K562 (cell line): ENCODE results near the gene CDS2. TPM values are rescaled to one million over a fixed set of nuclear protein-coding genes. Genes with fewer than 3 reads are reported as not detected.

Experiments
- ATAC-seq: fragments of 200-7000 bp; cut with Tn5 transposase; 3 replicates; pipeline ENCODE4 v1.9.1; 2020; ENCODE audit warnings: moderate library complexity
- BruUV-seq: library from RNA; stranded (reverse); fragments of 400-500 nt; replicated peaks from 2 replicates; lab custom pipeline; 2021; lab: Mats Ljungman, UMichigan
- CTCF ChIA-PET: fragments of 300-600 bp; formaldehyde crosslinking; extraction: SDS; loops from one replicate; lab custom pipeline; 2021; ENCODE audit warnings: low intra/inter-chr PET ratio; lab: Yijun Ruan, JAX
- POLR2A ChIA-PET: fragments of 300-600, 350-650 bp; sonication (Branson Sonifier 250); formaldehyde crosslinking; extraction: SDS; loops from one replicate; lab custom pipeline; 2021; ENCODE audit warnings: antibody characterized with exemption, inconsistent platforms; lab: Yijun Ruan, JAX
- DNase-seq, 4 experiments: peaks; one replicate each; pipeline versions ENCODE4 v3.0.0 to v3.0.0-alpha.2; 2011 to 2018; ENCODE audit warnings: low spot score in 3 of 4, mixed read lengths in 3 of 4; ENCODE audit errors: extremely low read depth in 1 of 4
- FAIRE-seq: peaks from 2 replicates; lab custom pipeline; 2011; peaks lifted over from hg19 to GRCh38; lab: Jason Lieb, UNC
- H2AFZ ChIP-seq: 2 replicates; pipeline ENCODE4 v1.6.0; 2011; ENCODE audit warnings: low read depth, low read length, control low read depth, inconsistent platforms
- H3K27ac ChIP-seq: fragments of 200-600 bp; 3 replicates; pipeline ENCODE4 v1.8.0; 2011; ENCODE audit warnings: low read depth, mild to moderate bottlenecking, control low read depth, inconsistent platforms, low read length, moderate library complexity, mixed read lengths; ENCODE audit errors: extremely low read depth
- H3K27me3 ChIP-seq, 2 experiments: fragments of 300-600 bp in 1 of 2; 2 replicates in 1 of 2; 3 replicates in 1 of 2; pipeline versions ENCODE4 v1.6.0 to v1.8.0; 2011; ENCODE audit warnings: inconsistent platforms in 2 of 2, low read length in 2 of 2, mild to moderate bottlenecking in 1 of 2, mixed read lengths in 1 of 2, moderate library complexity in 1 of 2; ENCODE audit not compliant: control insufficient read depth in 2 of 2, insufficient read depth in 2 of 2
- H3K36me3 ChIP-seq: fragments of 300-600 bp; 3 replicates; pipeline ENCODE4 v1.8.0; 2011; ENCODE audit warnings: mild to moderate bottlenecking, low read length, inconsistent platforms; ENCODE audit not compliant: control insufficient read depth, insufficient read depth
- H3K4me1 ChIP-seq, 2 experiments: fragments of 200-600 bp in 1 of 2; replicated peaks in 1 of 2; 2 replicates in 1 of 2; 3 replicates in 1 of 2; pipeline versions ENCODE4 v1.5.1 to v1.8.0; 2011; ENCODE audit warnings: inconsistent platforms in 2 of 2, low read length in 2 of 2, mild to moderate bottlenecking in 1 of 2, mixed read lengths in 1 of 2, moderate library complexity in 1 of 2; ENCODE audit not compliant: control insufficient read depth in 2 of 2, insufficient read depth in 2 of 2
- H3K4me2 ChIP-seq: 2 replicates; pipeline ENCODE4 v1.6.1; 2011; ENCODE audit warnings: low read length, control low read depth, inconsistent platforms, mixed read lengths; ENCODE audit not compliant: insufficient read depth
- H3K4me3 ChIP-seq: fragments of 200-600 bp; sonication (generic), shearing (Covaris generic); 2 replicates; pipeline ENCODE4 v1.5.1; 2016; ENCODE audit warnings: control low read depth, inconsistent platforms
- H3K79me2 ChIP-seq: fragments of 200-600 bp; 3 replicates; pipeline ENCODE4 v1.8.0; 2011; ENCODE audit warnings: low read length, inconsistent platforms; ENCODE audit not compliant: control insufficient read depth, insufficient read depth
- H3K9ac ChIP-seq, 2 experiments: 2 replicates each; pipeline versions ENCODE4 v1.6.0 to v1.6.1; 2011; ENCODE audit warnings: low read depth in 2 of 2, low read length in 2 of 2, control low read depth in 1 of 2, inconsistent platforms in 1 of 2, mild to moderate bottlenecking in 1 of 2, mixed read lengths in 1 of 2; ENCODE audit not compliant: insufficient read depth in 1 of 2
- H3K9me1 ChIP-seq: one replicate; pipeline ENCODE4 v1.6.0; 2011; ENCODE audit warnings: inconsistent platforms, mild to moderate bottlenecking, low read length, moderate library complexity; ENCODE audit not compliant: control insufficient read depth, insufficient read depth
- H3K9me3 ChIP-seq: replicated peaks from 2 replicates; pipeline ENCODE4 v1.5.1; 2011; ENCODE audit warnings: low read depth, low read length, inconsistent platforms; ENCODE audit not compliant: control insufficient read depth, insufficient read depth
- H4K20me1 ChIP-seq: replicated peaks from 2 replicates; pipeline ENCODE4 v1.6.1; 2011; ENCODE audit warnings: low read length, inconsistent platforms, mixed read lengths; ENCODE audit not compliant: control insufficient read depth, insufficient read depth
- GTF2A2 ChIP-seq: IDR thresholded peaks from 2 replicates; pipeline ENCODE4 v1.6.1; 2016; ENCODE audit warnings: mild to moderate bottlenecking, missing genetic modification characterization, missing compliant biosample characterization
- PTBP1 ChIP-seq: fragments of 200-400 bp; formaldehyde crosslinking; IDR thresholded peaks from 2 replicates; pipeline ENCODE4 v1.6.1; 2017; ENCODE audit warnings: low read depth, low read length
- STAG1 ChIP-seq: sonication (generic); formaldehyde crosslinking; IDR thresholded peaks from 2 replicates; pipeline ENCODE4 v1.5.0; 2020; ENCODE audit warnings: missing genetic modification reagents, borderline replicate concordance
- ZBTB2 ChIP-seq: fragments of 450-650 bp; IDR thresholded peaks from 2 replicates; pipeline ENCODE4 v1.6.1; 2016; ENCODE audit warnings: antibody characterized with exemption
- ZBTB43 ChIP-seq: sonication (generic); formaldehyde crosslinking; IDR thresholded peaks from 2 replicates; pipeline ENCODE4 v1.8.0; 2023; ENCODE audit warnings: mild to moderate bottlenecking, missing genetic modification reagents
- ZNF407 ChIP-seq: fragments of 450-650 bp; IDR thresholded peaks from 2 replicates; pipeline ENCODE4 v1.6.1; 2016; ENCODE audit warnings: low read depth
- WGBS: fragments of 100-300 bp; shearing (Covaris generic); methylation state at CpG from one replicate; pipeline ENCODE4 v1.1.6; 2016; ENCODE audit warnings: low coverage, mixed read lengths; ENCODE audit not compliant: insufficient coverage; ENCODE audit errors: missing lambda C conversion rate; 5-methylcytosine and 5-hydroxymethylcytosine counted together
- in situ Hi-C: fragments of 300-500 bp; cut with MboI; formaldehyde crosslinking; loops from 4 replicates; pipeline ENCODE4 v1.15.0; 2018; ENCODE audit warnings: inconsistent platforms, mixed read lengths
- intact Hi-C: fragments of 100-400 bp; cut with micrococcal nuclease; formaldehyde crosslinking; loops from 2 replicates; pipeline ENCODE4 v1.14.2; 2022
- polyA plus RNA-seq, 8 experiments: library from polyadenylated mRNA; depleted of rRNA in 4 of 8; stranded (reverse) in 5 of 8; unstranded in 3 of 8; fragments of >200 nt; fragmentation: Nextera tagmentation in 2 of 8; fragmentation: Illumina TruSeq in 1 of 8; extraction: Ambion mirVana in 2 of 8; extraction: Trizol in 1 of 8; gene quantifications; 2 replicates each; pipeline versions ENCODE4 v1.2.1 to v1.2.3, GENCODE V29; 2011 to 2014; ENCODE audit warnings: inconsistent platforms in 1 of 8, missing spikeins in 1 of 8
- total RNA-seq, 7 experiments: library from RNA; depleted of rRNA in 6 of 7; stranded (reverse); fragments of >200 nt in 6 of 7; fragmentation: Illumina TruSeq in 2 of 7; extraction: Trizol in 2 of 7; gene quantifications; 2 replicates each; pipeline versions ENCODE4 v1.2.1 to v1.2.3, GENCODE V29; 2011 to 2021; ENCODE audit warnings: low replicate concordance in 1 of 7

The CDS2 gene
- total and polyA plus RNA-seq, 9 of the 15 experiments (the other 6 are each of a cell fraction or from before 2014, with no cell fraction given), result 6.4 to 46.4 (median 12.2) TPM

GRCh38 chr20:5091902-5092301 lies 34.9 kb upstream of the CDS2 start (continued):
- TF ChIP-seq ZNF407, result no peak

DNA sequence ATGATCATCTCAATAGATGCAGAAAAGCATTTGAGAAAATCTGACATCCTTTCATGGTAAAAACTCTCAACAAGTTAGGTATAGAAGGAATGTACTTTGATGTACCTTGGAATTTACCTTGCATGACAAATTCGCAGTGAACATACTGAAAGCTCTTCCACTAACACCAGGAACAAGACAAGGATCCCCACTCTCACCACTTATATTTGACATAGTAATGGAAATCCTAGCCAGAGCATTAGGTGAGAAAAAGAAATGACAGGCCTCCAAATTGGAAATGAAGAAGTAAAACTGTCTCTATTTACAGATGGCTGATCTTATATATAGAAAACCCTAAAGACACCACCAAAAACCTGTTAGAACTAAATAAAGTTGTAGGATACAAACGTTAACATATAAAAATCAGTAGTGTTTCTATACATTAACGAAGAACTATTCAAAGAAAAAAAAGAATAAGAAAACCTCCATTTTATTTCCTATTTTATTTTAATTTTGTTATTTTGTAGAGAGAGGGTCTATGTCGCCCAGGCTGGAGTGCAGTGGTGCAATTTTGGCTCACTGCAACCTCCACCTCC lies 34.0 kb upstream of the CDS2 start:
- Histone ChIP-seq H3K4me1 (no peaks in the 10 kb centered on the region), H3K79me2 (no peaks in the 10 kb centered on the region), H3K4me2 (no peak overlapping the region), H3K27ac (no peak overlapping the region), H3K9me1 (no peaks in the 10 kb centered on the region), H2AFZ (no peak overlapping the region), H3K9me3 (no peaks in the 10 kb centered on the region), H3K27me3 (no peaks in the 10 kb centered on the region), H4K20me1 (no peaks in the 10 kb centered on the region), H3K4me3 (no peak overlapping the region), H3K36me3 (peaks cover 17% of the 10 kb centered on the region; the same call in 2 of the 3 replicates), H3K9ac (no peak overlapping the region)
- in situ Hi-C loops, result no loop called here
- intact Hi-C loops, result no loop called here
- WGBS, result 60% methylated on average over 4 of the region's 4 CpGs
- ATAC-seq (no peak), DNase-seq (no peak), FAIRE-seq (no peak)
- CTCF ChIA-PET, result no interaction called here
- no TSS peak for BruUV-seq
- POLR2A ChIA-PET, result interaction anchor here (1.3 kb wide), 1 partner anchor 12 kb away, joined by 3 read pairs; no protein-coding TSS in a partner anchor
- no peak for TF ChIP-seq ZBTB2
- TF ChIP-seq ZBTB43 (CRISPR knock-in tag), result no peak
- no peak for TF ChIP-seq PTBP1
- no peak for TF ChIP-seq GTF2A2 (tag)
- TF ChIP-seq STAG1 (CRISPR knock-in tag), result no peak
